Karpas-422 (cell line): ENCODE data around the gene NRDC. TPM values are rescaled to one million over a fixed set of nuclear protein-coding genes. Genes with fewer than 3 reads are reported as not detected.

Experiments used
- small RNA-seq: library from RNA; depleted of rRNA; stranded (forward); fragments of <200 nt; gene quantifications from one replicate; pipeline ENCODE3, GENCODE V24; 2014
- total RNA-seq: library from RNA; depleted of rRNA; stranded (reverse); fragments of >200 nt; shearing (Covaris generic); gene quantifications from 2 replicates; pipeline ENCODE4 v1.2.3, GENCODE V29; 2014; ENCODE audit warnings: low replicate concordance; rRNA removed

NRDC gene
- total RNA-seq, 1 experiment from 2014 or later, result 140 TPM

Small RNA genes lying within 50 kb of the gene (small RNA-seq; reads per million reads assigned to genes)
- not detected for gene AL050343.2

Other genes with a start within 250 kb of the NRDC start
- gene RAB3B, start 112.0 kb upstream of the NRDC start, total RNA-seq, result not detected in 2 replicates
- 22.1 and 26.7 TPM in 2 replicates for gene KTI12, start 155.1 kb upstream of the NRDC start, total RNA-seq
- 39.2 and 44.2 TPM in 2 replicates for gene TXNDC12, start 176.5 kb upstream of the NRDC start, total RNA-seq
- 42.6 and 78.8 TPM in 2 replicates for gene BTF3L4, start 177.6 kb upstream of the NRDC start, total RNA-seq